Skin epidermis (tissue), 12 donors: ENCODE data around the gene CAVIN1.
"Not testable (repeated sequence)": the region's sequence is repeated elsewhere in the genome, so short reads cannot be mapped to it uniquely, and the experiment has no call there.

ENCODE experiments used
- H3K27ac ChIP-seq, 21 experiments: fragments of 200-600 bp; sonication (generic) in 11 of 21; one replicate each; pipeline ENCODE4 v1.5.0; 2020; ENCODE audit warnings: mild to moderate bottlenecking in 3 of 21, inconsistent platforms in 2 of 21, moderate library complexity in 2 of 21
- H3K4me3 ChIP-seq, 7 experiments: fragments of 200-600 bp; sonication (generic) in 2 of 7; one replicate each; pipeline ENCODE4 v1.5.0; 2020; ENCODE audit warnings: inconsistent platforms in 2 of 7, mild to moderate bottlenecking in 2 of 7, moderate library complexity in 1 of 7

The CAVIN1 gene

GRCh38 chr17:42438600-42439567 lies 15.8 kb upstream of the CAVIN1 start:
- H3K4me3 ChIP-seq, result no peak overlapping the region

GRCh38 chr17:42436391-42436790 lies 13.3 kb upstream of the CAVIN1 start:
- no peak overlapping the region for H3K4me3 ChIP-seq
- peak overlapping the region in 18 of 21 experiments; percentile 9 to 84 (median 57) for H3K27ac ChIP-seq

More at GRCh38 chr17:42438600-42439567, 15.8 kb upstream of the CAVIN1 start:
- no peak overlapping the region for H3K27ac ChIP-seq

GRCh38 chr17:42431758-42432161 lies 8.7 kb upstream of the CAVIN1 start:
- Histone ChIP-seq H3K4me3 (no peak overlapping the region), H3K27ac (peak overlapping the region in 1 of 21 experiments; percentile 14)

GRCh38 chr17:42429726-42430447 lies 6.8 kb upstream of the CAVIN1 start:
- Histone ChIP-seq H3K27ac (peak overlapping the region in 7 of 21 experiments; percentile 9 to 60 (median 35)), H3K4me3 (no peak overlapping the region)

DNA sequence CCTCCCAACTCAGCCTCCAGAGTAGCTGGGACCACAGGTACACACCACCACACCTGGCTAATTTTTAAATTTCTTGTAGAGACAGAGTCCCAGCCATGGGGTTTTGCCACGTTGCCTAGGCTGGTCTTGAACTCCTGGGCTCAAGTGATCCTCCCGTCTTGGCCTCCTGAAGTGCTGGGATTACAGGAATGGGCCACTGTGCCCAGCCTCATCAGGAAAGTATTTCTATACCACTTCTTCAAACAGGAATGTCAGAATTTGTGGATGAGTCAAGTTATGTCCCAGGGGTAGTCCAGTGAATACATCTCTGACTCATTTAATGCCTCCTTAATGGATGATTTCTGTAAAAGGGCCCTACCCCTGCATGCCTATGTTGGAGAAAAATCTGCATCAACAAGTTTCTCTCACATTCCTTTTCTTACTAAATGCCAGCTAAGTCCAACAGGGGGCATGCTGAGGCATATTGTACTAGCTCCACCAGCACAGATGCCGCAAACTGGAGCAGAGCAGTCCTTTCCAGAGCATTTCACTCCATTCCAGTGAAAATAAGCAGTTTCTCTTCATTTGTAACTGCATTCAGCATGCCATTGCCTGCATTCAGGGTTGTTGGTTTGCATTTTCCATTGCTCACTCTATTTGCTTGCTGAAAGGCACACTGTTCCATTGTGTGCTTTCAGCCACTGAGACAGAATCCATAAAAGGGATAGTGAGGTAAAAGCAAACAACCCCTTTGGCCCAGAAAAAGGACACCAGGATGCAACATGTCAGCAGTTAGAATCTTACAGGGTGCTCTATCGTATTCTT lies 5.3 kb upstream of the CAVIN1 start:
- peak overlapping the region in 16 of 21 experiments; percentile 2 to 80 (median 60) for H3K27ac ChIP-seq
- H3K4me3 ChIP-seq, result no peak overlapping the region

DNA sequence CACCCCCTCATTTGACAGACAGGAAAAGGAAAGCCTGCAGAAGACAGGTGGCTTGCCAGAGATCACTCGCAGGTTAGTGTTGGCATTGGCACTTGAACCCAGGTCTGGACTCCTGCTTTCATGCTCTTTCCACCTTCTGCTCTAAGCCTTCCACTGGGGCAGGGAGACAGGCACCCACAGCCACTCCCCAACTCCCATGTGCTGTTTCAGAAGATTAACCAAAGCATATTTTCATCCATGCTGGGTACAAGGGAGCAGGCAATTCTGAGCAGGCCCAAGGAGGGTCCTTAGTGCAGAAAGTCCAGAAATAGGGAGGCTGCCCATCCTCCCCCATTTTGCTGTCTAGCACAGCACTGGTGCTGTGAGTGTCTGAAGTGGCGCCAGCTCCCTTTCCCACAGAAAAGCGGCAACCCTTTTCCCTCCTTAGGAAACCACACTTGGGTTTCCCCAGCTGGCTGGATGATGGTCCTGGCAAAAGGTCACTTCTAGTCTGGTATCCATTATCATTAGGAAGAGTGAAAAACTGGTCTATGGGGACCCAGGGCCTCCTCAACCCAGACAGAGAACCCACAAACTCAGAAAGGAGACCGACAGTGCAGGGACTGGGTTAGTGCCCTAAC lies 2.0 kb upstream of the CAVIN1 start:
- H3K27ac ChIP-seq, result peak overlapping the region in 9 of 21 experiments; percentile 21 to 97 (median 50)
- no peak overlapping the region for H3K4me3 ChIP-seq

DNA sequence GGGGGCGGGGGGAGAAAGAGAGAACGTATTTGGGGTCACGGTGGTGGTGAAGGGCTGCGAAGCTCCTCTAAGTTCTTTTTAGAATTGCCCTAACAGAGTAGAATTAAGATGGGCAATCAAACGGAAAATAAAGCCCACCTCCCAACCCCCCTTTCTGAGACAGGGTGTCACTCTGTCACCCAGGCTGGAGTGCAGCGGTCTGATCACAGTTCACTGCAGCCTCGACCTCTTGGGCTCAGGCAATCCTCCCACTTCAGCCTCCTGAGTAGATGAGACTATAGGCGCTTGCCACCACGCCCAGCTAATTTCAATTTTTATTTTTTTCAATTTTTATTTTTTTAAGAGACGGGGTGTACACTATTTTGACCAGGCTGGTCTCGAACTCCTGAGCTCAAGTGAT lies 710 bp upstream of the CAVIN1 start:
- H3K4me3 ChIP-seq, result peak overlapping the region in 4 of 7 experiments; percentile 57 to 72 (median 64)
- H3K27ac ChIP-seq, result peak overlapping the region in 19 of 21 experiments; percentile 51 to 97 (median 84)

GRCh38 chr17:42422412-42422957 lies 571 bp downstream of the CAVIN1 start:
- Histone ChIP-seq H3K4me3 (peak overlapping the region; percentile 55 to 72 (median 58)), H3K27ac (peak overlapping the region; percentile 71 to 97 (median 92))

DNA sequence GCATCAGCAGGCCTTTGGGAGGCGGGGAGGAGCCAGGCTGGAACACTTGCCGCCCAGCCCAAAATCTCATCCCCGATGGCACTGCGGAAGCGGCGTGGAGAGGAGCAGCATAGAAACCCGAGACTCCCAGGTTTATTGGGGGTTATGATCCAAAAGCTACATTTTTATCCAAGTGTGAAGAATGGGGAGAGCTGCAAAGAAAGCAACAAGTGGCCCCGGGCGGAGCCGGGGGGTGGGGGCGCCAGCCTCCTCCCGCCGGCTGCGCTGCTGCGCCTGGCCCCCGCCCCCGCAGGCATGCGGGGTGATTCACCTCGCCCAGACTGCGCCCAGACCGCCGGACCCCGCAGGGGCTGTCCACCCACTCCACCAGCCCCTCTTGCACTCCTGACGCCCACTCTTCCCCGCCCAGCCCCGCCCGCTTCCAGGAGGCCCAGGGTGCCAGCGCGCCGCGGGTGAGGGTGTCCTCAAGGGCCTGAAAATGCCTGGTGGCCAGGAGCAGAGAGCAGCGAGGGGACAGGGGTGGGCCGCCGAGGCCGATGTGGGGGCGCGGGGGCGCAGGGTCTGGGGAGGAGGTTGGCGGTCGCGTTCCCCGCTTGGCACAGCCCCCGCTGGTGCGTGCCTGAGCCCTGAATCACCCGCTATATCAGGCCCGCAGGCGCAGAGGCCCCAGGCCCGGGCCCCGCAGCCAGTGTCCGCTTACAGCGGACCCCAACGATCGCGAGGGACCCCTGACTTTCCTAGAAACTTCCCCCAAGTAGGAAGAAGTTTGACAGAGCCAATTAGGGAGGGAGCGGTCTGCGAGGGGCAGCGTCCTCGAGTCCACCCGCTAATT lies 1.3 kb downstream of the CAVIN1 start:
- peak overlapping the region; percentile 55 to 72 (median 58) for H3K4me3 ChIP-seq
- H3K27ac ChIP-seq, result peak overlapping the region; percentile 71 to 97 (median 92)

GRCh38 chr17:42421136-42421506 lies 1.9 kb downstream of the CAVIN1 start:
- peak overlapping the region; percentile 55 to 72 (median 58) for H3K4me3 ChIP-seq
- peak overlapping the region in 20 of 21 experiments; percentile 71 to 97 (median 92) for H3K27ac ChIP-seq

GRCh38 chr17:42417981-42418380 lies 5.1 kb downstream of the CAVIN1 start:
- peak overlapping the region in 2 of 21 experiments; percentile 14 to 21 for H3K27ac ChIP-seq
- H3K4me3 ChIP-seq, result not testable (repeated sequence)

GRCh38 chr17:42414704-42415409 lies 8.2 kb downstream of the CAVIN1 start:
- peak overlapping the region in 16 of 21 experiments; percentile 15 to 81 (median 50) for H3K27ac ChIP-seq
- H3K4me3 ChIP-seq, result no peak overlapping the region

DNA sequence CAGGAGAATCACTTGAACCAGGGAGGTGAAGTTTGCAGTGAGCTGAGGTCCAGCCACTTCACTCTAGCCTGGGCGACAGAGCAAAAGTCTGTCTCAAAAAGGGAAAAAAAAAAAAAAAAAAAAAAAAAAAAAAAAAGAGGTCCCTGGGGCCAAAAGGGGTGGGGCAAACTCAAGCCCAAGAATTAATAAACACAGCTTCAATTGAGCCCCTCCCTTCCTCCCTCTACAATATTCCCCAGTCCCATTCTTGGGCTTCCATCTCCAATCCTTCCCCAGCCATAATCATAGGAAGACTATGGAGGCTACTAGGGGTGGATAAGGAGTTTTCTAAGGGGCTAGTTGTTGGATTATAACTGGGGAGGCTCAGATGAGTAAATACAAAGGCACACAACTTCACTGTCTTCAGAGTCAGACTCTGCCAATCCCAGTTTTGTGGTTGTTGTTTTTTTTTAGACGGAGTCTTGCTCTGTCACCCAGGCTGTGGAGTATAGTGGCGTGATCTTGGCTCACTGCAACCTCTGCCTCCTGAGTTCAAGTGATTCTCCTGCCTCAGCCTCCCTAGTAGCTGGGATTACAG lies 9.5 kb downstream of the CAVIN1 start:
- peak overlapping the region in 7 of 21 experiments; percentile 5 to 81 (median 42) for H3K27ac ChIP-seq

GRCh38 chr17:42411905-42412679 lies 11.0 kb downstream of the CAVIN1 start:
- Histone ChIP-seq H3K27ac (peak overlapping the region in 16 of 21 experiments; percentile 2 to 87 (median 70)), H3K4me3 (no peak overlapping the region)

More for the DNA sequence above, 9.5 kb downstream of the CAVIN1 start:
- H3K4me3 ChIP-seq, result no peak overlapping the region

GRCh38 chr17:42411361-42411760 lies 11.7 kb downstream of the CAVIN1 start:
- H3K4me3 ChIP-seq, result no peak overlapping the region
- H3K27ac ChIP-seq, result peak overlapping the region in 16 of 21 experiments; percentile 2 to 87 (median 70)

GRCh38 chr17:42410319-42410685 lies 12.8 kb downstream of the CAVIN1 start:
- peak overlapping the region in 19 of 21 experiments; percentile 26 to 87 (median 77) for H3K27ac ChIP-seq
- H3K4me3 ChIP-seq, result no peak overlapping the region
